Ishikawa (cell line): Measurements from ENCODE around the gene DLEC1.

Experiments
- EP300 ChIP-seq: IDR thresholded peaks from 2 replicates; pipeline ENCODE4 v1.6.1; 2012; ENCODE audit warnings: borderline replicate concordance
- USF1 ChIP-seq: IDR thresholded peaks from 2 replicates; pipeline ENCODE4 v1.6.1; 2012

GRCh38 chr3:38032328-38032865 is 6.6 kb upstream of the DLEC1 start:
- TF ChIP-seq EP300 (no peak), USF1 (no peak)
